ENCODE results near the gene SEC31A.

Gene SEC31A

DNA sequence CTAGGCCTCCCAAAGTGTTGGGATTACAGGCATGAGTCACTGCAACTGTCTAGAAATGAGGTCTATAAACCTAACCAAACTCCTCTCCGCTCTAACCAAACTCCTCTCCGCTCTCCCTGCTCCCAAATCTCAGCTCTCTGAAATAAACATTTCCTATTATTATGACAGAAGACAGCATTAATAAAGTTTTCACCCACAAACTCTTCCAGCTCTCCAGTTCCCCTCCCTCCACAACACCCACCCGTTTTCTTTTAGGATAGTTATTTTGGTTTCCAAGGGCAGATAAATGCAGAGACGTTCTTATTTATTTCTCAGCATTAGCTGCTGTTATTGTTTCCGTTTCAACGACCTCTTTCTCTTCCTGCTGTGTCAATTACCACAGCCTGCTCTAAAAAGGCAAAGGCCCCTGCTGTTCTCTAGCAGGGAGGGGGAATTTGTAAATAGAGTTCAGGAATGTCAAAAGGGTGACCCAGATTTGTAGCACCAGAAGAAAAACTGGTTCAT lies 79.1 kb downstream of the SEC31A start (continued):
- TF ChIP-seq, protein P1, sequence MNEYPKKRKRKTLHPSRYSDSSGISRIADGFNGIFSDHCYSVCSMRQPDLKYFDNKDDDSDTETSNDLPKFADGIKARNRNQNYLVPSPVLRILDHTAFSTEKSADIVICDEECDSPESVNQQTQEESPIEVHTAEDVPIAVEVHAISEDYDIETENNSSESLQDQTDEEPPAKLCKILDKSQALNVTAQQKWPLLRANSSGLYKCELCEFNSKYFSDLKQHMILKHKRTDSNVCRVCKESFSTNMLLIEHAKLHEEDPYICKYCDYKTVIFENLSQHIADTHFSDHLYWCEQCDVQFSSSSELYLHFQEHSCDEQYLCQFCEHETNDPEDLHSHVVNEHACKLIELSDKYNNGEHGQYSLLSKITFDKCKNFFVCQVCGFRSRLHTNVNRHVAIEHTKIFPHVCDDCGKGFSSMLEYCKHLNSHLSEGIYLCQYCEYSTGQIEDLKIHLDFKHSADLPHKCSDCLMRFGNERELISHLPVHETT (tag by site-specific recombination; IDR thresholded peaks at IDR 0.05): no peak
- TF ChIP-seq ZNF776 (tag by site-specific recombination; IDR thresholded peaks at IDR 0.05; ENCODE audit: borderline replicate concordance): no peak
- TF ChIP-seq, protein P2, sequence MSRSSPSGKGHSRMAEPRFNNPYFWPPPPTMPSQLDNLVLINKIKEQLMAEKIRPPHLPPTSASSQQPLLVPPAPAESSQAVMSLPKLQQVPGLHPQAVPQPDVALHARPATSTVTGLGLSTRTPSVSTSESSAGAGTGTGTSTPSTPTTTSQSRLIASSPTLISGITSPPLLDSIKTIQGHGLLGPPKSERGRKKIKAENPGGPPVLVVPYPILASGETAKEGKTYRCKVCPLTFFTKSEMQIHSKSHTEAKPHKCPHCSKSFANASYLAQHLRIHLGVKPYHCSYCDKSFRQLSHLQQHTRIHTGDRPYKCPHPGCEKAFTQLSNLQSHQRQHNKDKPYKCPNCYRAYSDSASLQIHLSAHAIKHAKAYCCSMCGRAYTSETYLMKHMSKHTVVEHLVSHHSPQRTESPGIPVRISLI (tag by site-specific recombination; IDR thresholded peaks at IDR 0.05): no peak
- no peak for TF ChIP-seq GLI4 (tag by site-specific recombination; IDR thresholded peaks at IDR 0.05)
- TF ChIP-seq ZFP3 (tag by site-specific recombination; IDR thresholded peaks at IDR 0.05; ENCODE audit: low read depth): peak; percentile 89
- no peak for TF ChIP-seq ZNF473 (tag by site-specific recombination; IDR thresholded peaks at IDR 0.05)
- no peak; the same call in 1 of the 2 replicates for TF ChIP-seq ZFHX2 (tag by site-specific recombination; conservative IDR thresholded peaks at IDR 0.05)
- TF ChIP-seq ZBTB17 (tag by site-specific recombination; IDR thresholded peaks at IDR 0.05): peak; percentile 76

DNA sequence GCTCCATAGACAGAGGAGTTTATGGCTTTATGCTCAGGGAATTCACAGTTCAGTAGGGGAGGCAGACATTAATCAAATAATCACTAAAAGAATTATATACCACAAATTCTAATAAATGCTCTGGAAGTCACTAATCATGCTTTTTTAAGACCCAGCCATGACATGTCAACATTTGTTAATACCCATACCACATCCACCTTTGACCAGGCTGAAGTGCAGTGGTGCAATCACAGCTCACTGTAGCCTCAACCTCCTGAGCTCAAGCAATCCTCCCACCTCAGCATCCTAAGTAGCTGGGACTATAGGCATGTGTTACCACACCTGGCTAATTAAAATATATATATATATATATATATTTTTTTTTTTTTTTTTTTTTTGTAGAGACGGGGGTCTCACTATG lies 79.6 kb downstream of the SEC31A start:
- Histone ChIP-seq H3K27ac (ENCODE audit: extremely low read depth, low read depth, low read length) (no peak overlapping the region), H3K9me3 (ENCODE audit: control insufficient read depth, insufficient read depth, low read depth, low read length) (no peaks in the 10 kb centered on the region), H3K4me3 (ENCODE audit: low read depth, low read length) (no peak overlapping the region), H3K36me3 (ENCODE audit: control insufficient read depth in 2 of 2, insufficient read depth in 1 of 2, low read length in 2 of 2) (no peaks in the 10 kb centered on the region), H3K4me1 (ENCODE audit: control insufficient read depth, insufficient read depth, low read length) (no peaks in the 10 kb centered on the region)
- POLR2A ChIA-PET: no interaction called here
- CTCF ChIA-PET: interaction anchor here (0.6 to 2.0 kb wide), 5 partner anchors 9 to 352 kb away, joined by 3 to 5 read pairs (median 3); no protein-coding TSS in a partner anchor
- TF ChIP-seq MEIS1 (CRISPR knock-in tag; IDR thresholded peaks at IDR 0.05; ENCODE audit: borderline replicate concordance) (no peak), ZNF677 (tag by site-specific recombination; IDR thresholded peaks at IDR 0.05) (no peak), ZNF510 (tag by site-specific recombination; IDR thresholded peaks at IDR 0.05; ENCODE audit: insufficient replicate concordance) (no peak), ZNF560 (tag by site-specific recombination; IDR thresholded peaks at IDR 0.05; ENCODE audit: borderline replicate concordance) (no peak), ZNF239 (tag by site-specific recombination; IDR thresholded peaks at IDR 0.05) (no peak), ZNF214 (tag by site-specific recombination; IDR thresholded peaks at IDR 0.05; ENCODE audit: borderline replicate concordance) (no peak)
- TF ChIP-seq, protein P3, sequence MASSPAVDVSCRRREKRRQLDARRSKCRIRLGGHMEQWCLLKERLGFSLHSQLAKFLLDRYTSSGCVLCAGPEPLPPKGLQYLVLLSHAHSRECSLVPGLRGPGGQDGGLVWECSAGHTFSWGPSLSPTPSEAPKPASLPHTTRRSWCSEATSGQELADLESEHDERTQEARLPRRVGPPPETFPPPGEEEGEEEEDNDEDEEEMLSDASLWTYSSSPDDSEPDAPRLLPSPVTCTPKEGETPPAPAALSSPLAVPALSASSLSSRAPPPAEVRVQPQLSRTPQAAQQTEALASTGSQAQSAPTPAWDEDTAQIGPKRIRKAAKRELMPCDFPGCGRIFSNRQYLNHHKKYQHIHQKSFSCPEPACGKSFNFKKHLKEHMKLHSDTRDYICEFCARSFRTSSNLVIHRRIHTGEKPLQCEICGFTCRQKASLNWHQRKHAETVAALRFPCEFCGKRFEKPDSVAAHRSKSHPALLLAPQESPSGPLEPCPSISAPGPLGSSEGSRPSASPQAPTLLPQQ (tag by site-specific recombination; IDR thresholded peaks at IDR 0.05): no peak

DNA sequence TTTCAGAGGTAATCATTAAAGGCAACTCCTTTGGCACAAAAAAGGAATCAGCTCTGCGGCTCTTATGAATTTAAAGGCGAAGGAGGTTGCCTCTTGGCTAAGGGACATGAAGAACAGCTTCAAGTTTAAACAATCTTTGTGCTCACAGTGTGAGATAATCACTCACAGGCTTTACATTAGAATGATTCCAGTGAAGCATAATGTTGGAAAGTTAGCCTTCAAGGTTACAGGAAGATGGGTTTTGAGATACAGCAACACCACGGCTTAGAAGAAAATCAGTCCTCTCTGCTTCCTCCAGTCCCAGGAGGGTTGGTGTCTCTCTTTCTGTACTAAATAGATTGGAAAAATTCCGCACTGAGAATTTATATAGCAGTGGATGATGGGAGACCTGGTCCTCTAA lies 80.8 kb downstream of the SEC31A start:
- Histone ChIP-seq H3K36me3 (ENCODE audit: control insufficient read depth in 2 of 2, insufficient read depth in 1 of 2, low read length in 2 of 2) (no peaks in the 10 kb centered on the region), H3K9me3 (ENCODE audit: control insufficient read depth, insufficient read depth, low read depth, low read length) (no peaks in the 10 kb centered on the region), H3K4me1 (ENCODE audit: control insufficient read depth, insufficient read depth, low read length) (no peaks in the 10 kb centered on the region), H3K4me3 (ENCODE audit: low read depth, low read length) (no peak overlapping the region), H3K27ac (ENCODE audit: extremely low read depth, low read depth, low read length) (no peak overlapping the region)
- ChIA-PET CTCF (interaction anchor here (1.3 kb wide), 1 partner anchor 71 kb away, joined by 3 read pairs; no protein-coding TSS in a partner anchor), POLR2A (no interaction called here)
- TF ChIP-seq PRDM1 (tag by site-specific recombination; IDR thresholded peaks at IDR 0.05): no peak
- no peak for TF ChIP-seq ZNF747 (tag by site-specific recombination; IDR thresholded peaks at IDR 0.05)
- TF ChIP-seq ZNF837 (tag by site-specific recombination; IDR thresholded peaks at IDR 0.05): no peak
- TF ChIP-seq, protein P4, sequence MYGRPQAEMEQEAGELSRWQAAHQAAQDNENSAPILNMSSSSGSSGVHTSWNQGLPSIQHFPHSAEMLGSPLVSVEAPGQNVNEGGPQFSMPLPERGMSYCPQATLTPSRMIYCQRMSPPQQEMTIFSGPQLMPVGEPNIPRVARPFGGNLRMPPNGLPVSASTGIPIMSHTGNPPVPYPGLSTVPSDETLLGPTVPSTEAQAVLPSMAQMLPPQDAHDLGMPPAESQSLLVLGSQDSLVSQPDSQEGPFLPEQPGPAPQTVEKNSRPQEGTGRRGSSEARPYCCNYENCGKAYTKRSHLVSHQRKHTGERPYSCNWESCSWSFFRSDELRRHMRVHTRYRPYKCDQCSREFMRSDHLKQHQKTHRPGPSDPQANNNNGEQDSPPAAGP (tag by site-specific recombination; IDR thresholded peaks at IDR 0.05): no peak
- no peak for TF ChIP-seq SCRT2 (tag by site-specific recombination; IDR thresholded peaks at IDR 0.05)
- TF ChIP-seq, protein P5, sequence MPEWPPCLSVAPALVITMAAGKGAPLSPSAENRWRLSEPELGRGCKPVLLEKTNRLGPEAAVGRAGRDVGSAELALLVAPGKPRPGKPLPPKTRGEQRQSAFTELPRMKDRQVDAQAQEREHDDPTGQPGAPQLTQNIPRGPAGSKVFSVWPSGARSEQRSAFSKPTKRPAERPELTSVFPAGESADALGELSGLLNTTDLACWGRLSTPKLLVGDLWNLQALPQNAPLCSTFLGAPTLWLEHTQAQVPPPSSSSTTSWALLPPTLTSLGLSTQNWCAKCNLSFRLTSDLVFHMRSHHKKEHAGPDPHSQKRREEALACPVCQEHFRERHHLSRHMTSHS (tag by site-specific recombination; IDR thresholded peaks at IDR 0.05): no peak
- no peak for TF ChIP-seq ZNF571 (tag by site-specific recombination; IDR thresholded peaks at IDR 0.05)
- TF ChIP-seq HOXA7 (CRISPR knock-in tag; IDR thresholded peaks at IDR 0.05; ENCODE audit: borderline replicate concordance): no peak
- no peak for TF ChIP-seq EGR2 (tag by site-specific recombination; IDR thresholded peaks at IDR 0.05; ENCODE audit: low read depth)
- no peak for TF ChIP-seq ZNF843 (tag by site-specific recombination; IDR thresholded peaks at IDR 0.05)
